ELR (cell line): ENCODE measurements around the gene TRIM37.
"Not testable (repeated sequence)": the region's sequence is repeated elsewhere in the genome, so short reads cannot be mapped to it uniquely, and the experiment has no call there.

Experiments
- DNase-seq: peaks from one replicate; pipeline ENCODE4 v3.0.0-alpha.2; 2015; ENCODE audit warnings: low read depth

Gene TRIM37

GRCh38 chr17:58993311-58993710 lies 113.4 kb downstream of the TRIM37 start:
- no peak for DNase-seq

DNA sequence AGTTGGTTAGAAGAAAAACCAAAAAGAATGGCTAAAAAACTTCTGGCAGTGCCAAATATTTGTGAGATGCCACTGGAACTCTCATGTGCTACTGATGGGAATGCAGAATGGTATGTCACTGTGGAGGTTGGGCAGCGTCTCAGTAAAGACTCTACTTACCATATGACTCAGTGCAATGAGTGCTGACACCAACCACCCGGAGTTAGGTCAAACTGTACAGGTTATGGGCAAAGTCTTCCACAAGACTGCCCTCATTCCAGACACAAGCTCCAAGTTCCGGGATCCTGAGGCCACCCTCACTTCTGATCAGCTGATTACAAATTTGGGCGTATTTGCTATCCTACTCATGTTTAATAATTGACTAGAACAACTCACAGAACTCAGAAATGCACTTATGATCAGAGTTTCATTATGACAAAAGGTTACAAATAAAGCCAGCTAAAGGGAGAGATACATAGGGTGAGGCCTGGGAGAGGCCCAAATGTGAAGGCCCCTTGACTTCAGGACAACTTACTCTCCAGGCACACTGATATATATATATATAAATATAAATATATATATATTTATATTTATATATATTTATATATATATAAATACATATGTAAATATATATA lies 114.9 kb downstream of the TRIM37 start:
- peak; percentile 86 for DNase-seq

- DNase-seq, result no peak
Measured at GRCh38 chr17:58989629-58990028, 117.1 kb downstream of the TRIM37 start.

DNA sequence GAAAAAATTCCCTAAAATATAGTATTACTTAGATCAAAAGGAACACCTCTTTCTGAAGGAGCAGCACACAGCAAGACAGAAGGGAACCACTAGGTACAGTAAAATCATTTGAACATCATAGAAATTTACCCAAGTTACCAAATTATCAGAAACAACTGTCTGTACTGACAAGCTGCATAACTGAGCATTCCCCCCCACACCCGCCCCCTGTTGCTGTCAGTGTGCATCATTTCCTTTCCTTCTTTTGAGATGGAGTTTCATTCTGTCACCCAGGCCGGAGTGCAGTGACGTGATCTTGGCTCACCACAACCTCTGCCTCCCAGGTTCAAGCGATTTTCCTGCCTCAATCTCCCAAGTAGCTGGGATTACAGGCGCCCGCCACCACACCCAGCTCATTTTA lies 120.7 kb downstream of the TRIM37 start:
- peak; percentile 43 for DNase-seq

GRCh38 chr17:58985367-58985766 lies 121.3 kb downstream of the TRIM37 start:
- no peak for DNase-seq

DNA sequence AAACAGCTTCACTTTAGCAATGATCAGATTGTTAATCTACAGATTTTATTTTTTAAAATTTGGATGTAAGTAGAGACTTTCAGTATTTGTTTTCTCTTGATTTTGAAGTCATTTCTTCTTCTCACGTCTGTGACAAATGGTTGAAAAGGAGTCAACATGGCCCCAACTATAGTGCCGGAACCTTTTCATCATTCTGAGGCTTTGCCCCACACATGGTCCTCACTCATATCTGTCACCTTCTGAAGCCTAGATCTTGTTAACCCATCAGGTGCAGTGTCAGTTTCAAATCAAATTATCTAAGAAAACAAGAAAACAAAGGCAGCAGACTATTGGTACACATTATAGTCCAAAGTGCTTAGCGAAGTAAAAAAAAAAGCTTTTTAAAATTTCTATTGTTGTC lies 124.1 kb downstream of the TRIM37 start:
- DNase-seq, result no peak

DNA sequence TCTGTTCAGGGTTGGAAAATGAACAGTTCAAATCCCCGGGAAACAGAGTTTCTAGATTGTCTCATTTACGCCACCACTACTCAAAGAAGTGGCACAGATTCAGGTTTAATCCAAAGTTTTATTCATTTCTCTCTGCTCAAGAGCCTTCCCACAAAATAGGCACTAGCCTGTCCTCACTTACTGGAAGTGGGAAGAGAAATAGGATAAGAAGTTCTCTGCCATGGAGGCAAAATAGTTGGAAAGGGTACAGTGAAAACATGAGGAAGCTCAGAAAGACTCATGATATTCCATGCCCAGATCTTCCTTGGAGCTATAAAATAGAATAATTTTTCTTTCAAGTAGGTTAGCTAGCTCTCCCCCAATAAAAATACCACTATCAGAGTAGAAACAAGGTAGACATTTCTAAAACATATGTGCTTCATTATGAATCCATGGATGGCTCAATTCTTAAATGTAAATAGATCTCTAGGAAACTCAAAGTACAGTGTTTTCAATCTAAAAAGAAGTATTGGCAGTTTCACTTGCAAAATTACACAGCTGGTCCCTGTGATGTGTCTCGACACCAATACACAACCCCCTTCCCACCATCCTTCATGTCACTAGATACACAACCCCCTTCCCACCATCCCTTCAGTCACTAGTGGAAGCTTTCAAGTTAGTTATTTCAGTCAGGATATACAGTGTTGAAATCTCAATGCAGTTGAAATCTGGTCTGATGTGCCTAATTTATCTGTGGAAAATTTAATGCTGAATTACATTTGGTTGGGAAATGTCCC lies 125.8 kb downstream of the TRIM37 start:
- no peak for DNase-seq

GRCh38 chr17:58976541-58976940 lies 130.1 kb downstream of the TRIM37 start:
- DNase-seq, result no peak

GRCh38 chr17:58974354-58974753 lies 132.3 kb downstream of the TRIM37 start:
- DNase-seq, result no peak

DNA sequence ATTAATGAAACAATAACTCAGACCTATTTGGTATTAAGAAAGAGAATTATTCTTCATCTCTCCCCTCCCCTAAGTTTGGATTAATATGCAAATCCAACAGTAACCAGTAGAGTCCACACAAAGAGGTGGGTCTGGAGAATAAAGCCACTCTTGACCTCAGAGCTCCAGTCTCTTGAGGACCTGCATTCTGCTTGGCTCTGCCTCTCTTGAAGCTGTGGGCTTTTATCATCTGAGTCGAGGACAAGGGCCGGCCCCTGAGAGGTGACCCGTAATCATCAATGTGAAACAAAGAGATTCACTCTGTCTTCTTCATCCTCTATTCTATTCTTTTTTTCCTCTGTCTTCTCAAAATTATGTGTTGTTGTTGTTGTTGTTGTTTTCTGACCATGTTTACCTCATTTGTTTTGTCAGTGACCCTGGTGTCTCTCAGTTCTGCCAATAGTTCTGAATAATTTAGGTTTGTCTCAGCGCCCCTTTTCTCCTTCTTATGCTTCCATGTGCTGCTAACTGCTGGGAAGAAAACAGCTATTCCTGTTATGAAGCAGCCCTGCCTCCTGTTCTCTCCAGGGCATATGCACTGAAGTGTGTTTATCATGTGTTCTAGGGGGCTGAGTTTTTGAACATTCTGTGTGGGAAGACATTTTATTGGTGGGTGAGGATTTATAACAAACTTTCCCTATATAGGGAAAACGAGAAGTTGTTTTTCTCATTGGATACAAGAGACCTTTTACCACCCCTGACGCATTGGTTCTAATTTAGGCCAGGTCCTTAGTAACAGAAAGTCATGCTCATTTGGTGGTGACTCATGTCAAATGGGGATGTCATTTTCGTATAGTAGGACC lies 135.8 kb downstream of the TRIM37 start:
- peak; percentile 26 for DNase-seq

DNA sequence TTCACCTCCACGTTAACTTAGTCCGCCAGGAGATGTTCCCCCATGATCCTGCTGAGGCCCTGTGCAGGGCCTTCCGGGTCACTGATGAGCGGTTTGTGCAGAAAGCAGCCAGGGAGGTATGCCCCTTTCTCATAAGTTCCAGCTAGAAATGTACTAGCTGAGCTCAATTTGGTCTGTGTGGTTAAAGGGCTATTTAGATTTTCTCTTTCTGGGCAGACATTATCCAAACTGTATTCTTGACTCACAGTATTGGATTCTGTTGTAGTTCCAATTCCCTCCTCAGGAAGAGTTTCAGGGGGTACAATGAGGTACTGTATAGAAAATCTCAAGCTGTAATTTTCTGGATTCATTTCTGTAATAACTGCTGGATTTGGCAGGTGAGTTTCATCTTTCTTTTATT lies 137.1 kb downstream of the TRIM37 start:
- no peak for DNase-seq

DNA sequence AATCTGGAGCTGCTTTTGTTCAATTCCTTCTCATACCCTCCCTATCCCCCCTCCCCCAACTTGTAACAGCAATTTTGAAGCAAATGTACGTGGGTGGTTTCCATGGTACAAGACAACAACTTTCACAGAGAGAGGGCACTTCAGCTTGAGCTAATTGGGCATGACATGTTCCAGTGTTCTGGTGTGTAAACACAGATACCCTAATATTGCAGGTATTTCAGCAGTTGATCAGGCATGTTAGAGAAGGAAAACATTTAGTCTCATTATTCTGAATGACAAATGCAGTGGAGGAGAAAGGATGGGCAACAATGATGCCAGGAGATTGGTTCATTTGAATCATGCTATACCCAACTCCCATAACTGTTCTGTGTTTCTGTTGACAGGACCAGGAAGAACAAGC lies 137.5 kb downstream of the TRIM37 start:
- no peak for DNase-seq

GRCh38 chr17:58968426-58969061 lies 138.1 kb downstream of the TRIM37 start:
- DNase-seq, result no peak

DNA sequence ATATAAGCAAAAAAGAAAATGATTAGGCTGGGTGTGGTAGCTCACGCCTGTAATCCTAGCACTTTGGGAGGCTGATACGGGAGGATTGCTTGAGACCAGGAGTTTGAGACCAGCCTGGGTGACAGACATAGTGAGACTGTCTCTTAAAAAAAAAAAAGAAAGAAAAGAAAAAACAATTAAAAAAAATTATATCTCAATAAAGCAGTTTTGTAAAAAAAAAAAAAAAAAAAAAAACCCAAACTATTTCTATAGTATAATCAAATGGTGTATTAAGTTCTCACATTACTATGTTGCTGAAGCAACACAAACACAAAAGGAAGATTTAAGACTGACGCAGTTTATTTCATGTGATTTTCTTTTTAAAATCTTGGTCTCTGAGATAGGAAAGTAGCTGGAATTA lies 140.5 kb downstream of the TRIM37 start:
- no peak for DNase-seq

GRCh38 chr17:58965221-58965620 lies 141.5 kb downstream of the TRIM37 start:
- DNase-seq, result no peak

DNA sequence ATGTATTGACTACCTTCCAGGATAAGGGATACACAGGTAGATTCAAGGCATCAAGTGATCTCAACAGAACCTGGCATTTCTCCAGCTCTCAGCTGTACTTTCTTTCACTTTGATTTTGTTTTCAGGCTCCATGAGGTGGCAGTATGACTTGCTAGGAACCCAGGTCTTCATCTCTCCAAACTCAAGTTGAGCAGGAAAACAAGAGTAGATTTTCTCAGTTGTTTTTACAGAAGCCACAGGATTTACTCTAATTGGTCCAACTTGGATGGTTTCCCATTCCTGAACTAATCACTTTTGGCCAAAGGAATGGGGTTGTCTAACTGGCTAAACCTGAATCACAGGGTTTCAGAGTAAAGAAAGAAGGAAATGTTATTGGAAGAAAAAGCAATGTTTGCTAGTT lies 146.6 kb downstream of the TRIM37 start:
- peak; percentile 76 for DNase-seq

GRCh38 chr17:58957725-58958073 lies 149.0 kb downstream of the TRIM37 start:
- not testable (repeated sequence) for DNase-seq

DNA sequence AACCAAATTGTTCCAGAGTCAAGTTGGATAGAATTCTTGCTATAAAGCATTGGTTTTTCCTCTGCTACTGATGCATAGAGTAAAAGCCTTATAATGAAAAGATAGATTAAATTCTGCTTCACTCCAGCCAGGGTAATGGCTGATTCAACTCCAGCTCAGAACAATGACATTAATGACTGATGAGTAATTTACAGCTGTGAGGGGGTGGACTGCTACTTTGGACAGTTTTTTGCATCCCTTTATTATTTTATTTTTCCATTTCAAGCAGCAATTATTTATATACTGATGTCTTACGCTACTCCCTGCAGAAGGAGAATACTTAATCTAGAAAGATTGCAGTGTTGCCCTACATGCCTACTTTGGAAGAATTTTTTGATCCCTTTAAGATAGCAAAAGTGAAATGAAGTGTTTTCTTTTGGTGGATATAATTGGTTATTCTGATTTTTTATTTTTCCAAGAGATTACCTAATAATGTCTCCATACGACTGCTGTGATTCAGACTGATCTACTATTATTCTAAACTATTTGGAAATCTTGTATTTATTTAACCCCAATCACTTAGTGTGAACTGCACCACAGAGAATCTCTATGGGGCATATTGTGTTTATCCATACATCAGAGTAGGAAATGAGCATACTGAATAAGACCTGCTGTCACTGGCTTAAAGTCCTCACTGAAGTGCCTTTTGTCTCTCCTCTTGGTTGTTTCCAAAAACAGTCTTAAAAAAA lies 149.5 kb downstream of the TRIM37 start:
- DNase-seq, result peak; percentile 61

- DNase-seq, result peak; percentile 26
Measured at GRCh38 chr17:58954358-58954757, 152.3 kb downstream of the TRIM37 start.

DNA sequence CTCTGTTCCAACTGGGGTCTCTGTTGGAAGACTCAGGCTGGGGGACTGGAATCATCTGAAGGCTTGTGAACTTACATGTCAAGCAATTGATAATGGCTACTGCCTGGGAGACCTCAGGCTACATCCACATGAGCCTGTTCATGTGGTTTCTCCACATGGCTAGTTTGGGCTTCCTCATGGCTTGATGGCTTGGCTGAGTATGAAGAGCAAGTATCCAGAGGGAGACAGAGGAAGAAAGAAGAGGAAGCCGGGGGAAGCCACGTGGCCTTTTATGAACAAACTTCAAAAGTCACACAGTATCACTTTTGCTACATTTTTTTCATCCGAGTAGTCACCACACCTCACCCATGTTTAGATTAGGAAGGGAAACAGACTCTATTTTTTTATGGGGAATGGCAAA lies 158.9 kb downstream of the TRIM37 start:
- DNase-seq, result peak; percentile 17

GRCh38 chr17:58947411-58947810 lies 159.3 kb downstream of the TRIM37 start:
- no peak for DNase-seq

GRCh38 chr17:58944166-58944565 lies 162.5 kb downstream of the TRIM37 start:
- DNase-seq, result no peak
